OCI-LY7 (cell line): ENCODE data around the gene NCAM1. TPM values are rescaled to one million over a fixed set of nuclear protein-coding genes. Genes with fewer than 3 reads are reported as not detected.

Experiments used
- BruUV-seq: library from RNA; stranded (reverse); fragments of 400-500 nt; replicated peaks from 2 replicates; lab custom pipeline; 2021; lab: Mats Ljungman, UMichigan
- CTCF ChIA-PET: fragments of 300-600 bp; sonication (Branson Sonifier 250); formaldehyde crosslinking; loops from one replicate; lab custom pipeline; 2022; ENCODE audit warnings: antibody characterized with exemption; ENCODE audit not compliant: unreplicated experiment; lab: Charles Lee
- POLR2A ChIA-PET: fragments of 300-600 bp; sonication (Branson Sonifier 250); formaldehyde crosslinking; loops from one replicate; lab custom pipeline; 2022; ENCODE audit warnings: antibody characterized with exemption; lab: Charles Lee
- DNase-seq: peaks from one replicate; pipeline ENCODE4 v3.0.0-alpha.2; 2015; ENCODE audit warnings: low spot score
- H2AFZ ChIP-seq: fragments of 200-600 bp; sonication (generic), shearing (Covaris generic); 2 replicates; pipeline ENCODE4 v1.6.1; 2014; ENCODE audit warnings: mild to moderate bottlenecking, antibody characterized with exemption, low read length, moderate library complexity
- H3K27ac ChIP-seq: fragments of 200-600 bp; sonication (generic); 2 replicates; pipeline ENCODE4 v1.5.1; 2014; ENCODE audit warnings: mixed run types, low read depth, mild to moderate bottlenecking, moderate library complexity, low read length, inconsistent platforms; ENCODE audit not compliant: poor library complexity, severe bottlenecking
- H3K36me3 ChIP-seq: fragments of 200-600 bp; sonication (generic); 2 replicates; pipeline ENCODE4 v1.6.1; 2014; ENCODE audit warnings: mild to moderate bottlenecking, antibody characterized with exemption, low read length, moderate library complexity, mixed read lengths; ENCODE audit not compliant: insufficient read depth
- H3K4me1 ChIP-seq: fragments of 200-600 bp; sonication (generic); 2 replicates; pipeline ENCODE4 v1.5.1; 2014; ENCODE audit warnings: mild to moderate bottlenecking, low read length; ENCODE audit not compliant: insufficient read depth, poor library complexity, severe bottlenecking
- H3K4me2 ChIP-seq: fragments of 200-600 bp; sonication (generic); 2 replicates; pipeline ENCODE4 v1.6.1; 2014; ENCODE audit warnings: mild to moderate bottlenecking, low read length
- H3K4me3 ChIP-seq: fragments of 200-600 bp; sonication (generic); 2 replicates; pipeline ENCODE4 v1.5.1; 2014; ENCODE audit warnings: mild to moderate bottlenecking, low read depth, low read length; ENCODE audit not compliant: poor library complexity, severe bottlenecking
- H3K79me2 ChIP-seq: fragments of 200-600 bp; sonication (generic); 2 replicates; pipeline ENCODE4 v1.6.1; 2016; ENCODE audit warnings: low read depth, mild to moderate bottlenecking, low read length, moderate library complexity, mixed read lengths; ENCODE audit not compliant: insufficient read depth
- H3K9me2 ChIP-seq: fragments of 200-600 bp; sonication (generic); 2 replicates; pipeline ENCODE4 v1.6.1; 2016; ENCODE audit warnings: mild to moderate bottlenecking, low read length, mixed read lengths; ENCODE audit not compliant: insufficient read depth
- H3K9me3 ChIP-seq: fragments of 200-600 bp; sonication (generic); 2 replicates; pipeline ENCODE4 v1.6.1; 2014; ENCODE audit warnings: mild to moderate bottlenecking, mixed run types, low read length, mixed read lengths
- H4K20me1 ChIP-seq: fragments of 200-600 bp; sonication (generic); 2 replicates; pipeline ENCODE4 v1.6.1; 2014; ENCODE audit warnings: mild to moderate bottlenecking, antibody characterized with exemption, low read length, moderate library complexity, mixed read lengths; ENCODE audit not compliant: insufficient read depth
- CTCF ChIP-seq: fragments of 200-600 bp; sonication (generic); conservative IDR thresholded peaks from 2 replicates; pipeline ENCODE4 v1.5.1; 2014; ENCODE audit warnings: mild to moderate bottlenecking, antibody characterized with exemption, low read length, moderate library complexity, mixed read lengths
- EZH2phosphoT487 ChIP-seq: fragments of 200-600 bp; sonication (generic); IDR thresholded peaks from 2 replicates; pipeline ENCODE4 v1.6.1; 2018; ENCODE audit warnings: low read depth, borderline replicate concordance, mild to moderate bottlenecking, mixed run types, antibody characterized with exemption, low read length, moderate library complexity, mixed read lengths
- intact Hi-C: fragments of 100-400 bp; cut with micrococcal nuclease; formaldehyde crosslinking; loops from one replicate; pipeline ENCODE4 v1.10.0; 2022; ENCODE audit not compliant: unreplicated experiment
- total RNA-seq, 2 experiments: library from RNA; depleted of rRNA in 1 of 2; stranded (reverse); fragments of >200 nt in 1 of 2; shearing (Covaris generic) in 1 of 2; gene quantifications; 2 replicates each; pipeline ENCODE4 v1.2.3, GENCODE V29; 2014 to 2022

Gene NCAM1
- total RNA-seq, 2 experiments from 2014 or later: not detected

- no TSS peak for BruUV-seq
Measured at GRCh38 chr11:113251281-113251680, 290.1 kb downstream of the NCAM1 start.

GRCh38 chr11:113253406-113253805 lies 292.2 kb downstream of the NCAM1 start:
- no peaks in the 10 kb centered on the region for H3K9me2 ChIP-seq
- H3K4me1 ChIP-seq: no peaks in the 10 kb centered on the region
- H3K36me3 ChIP-seq: no peaks in the 10 kb centered on the region
- CTCF ChIA-PET: no interaction called here
- POLR2A ChIA-PET: no interaction called here
- H4K20me1 ChIP-seq: no peaks in the 10 kb centered on the region
- no peaks in the 10 kb centered on the region for H3K79me2 ChIP-seq
- BruUV-seq: no TSS peak
- H3K27ac ChIP-seq: no peak overlapping the region
- H3K4me2 ChIP-seq: no peak overlapping the region
- H3K9me3 ChIP-seq: no peaks in the 10 kb centered on the region
- TF ChIP-seq CTCF (no peak), EZH2phosphoT487 (no peak)
- DNase-seq: no peak
- H2AFZ ChIP-seq: no peak overlapping the region
- intact Hi-C loops: no loop called here
- H3K4me3 ChIP-seq: no peak overlapping the region

More at GRCh38 chr11:113251281-113251680, 290.1 kb downstream of the NCAM1 start:
- Histone ChIP-seq H3K4me1 (no peaks in the 10 kb centered on the region), H3K4me3 (no peak overlapping the region), H4K20me1 (no peaks in the 10 kb centered on the region), H3K9me2 (no peaks in the 10 kb centered on the region), H3K36me3 (no peaks in the 10 kb centered on the region), H2AFZ (no peak overlapping the region), H3K4me2 (no peak overlapping the region), H3K9me3 (no peaks in the 10 kb centered on the region), H3K27ac (no peak overlapping the region), H3K79me2 (no peaks in the 10 kb centered on the region)
- intact Hi-C loops: no loop called here
- DNase-seq: no peak
- no peak for TF ChIP-seq EZH2phosphoT487
- no peak for TF ChIP-seq CTCF
- ChIA-PET CTCF (no interaction called here), POLR2A (no interaction called here)

- TF ChIP-seq CTCF (no peak), EZH2phosphoT487 (no peak)
- Histone ChIP-seq H3K27ac (no peak overlapping the region), H3K79me2 (no peaks in the 10 kb centered on the region), H3K9me3 (no peaks in the 10 kb centered on the region), H2AFZ (no peak overlapping the region), H3K4me3 (no peak overlapping the region), H3K36me3 (no peaks in the 10 kb centered on the region), H3K4me1 (no peaks in the 10 kb centered on the region), H3K9me2 (no peaks in the 10 kb centered on the region), H3K4me2 (no peak overlapping the region), H4K20me1 (no peaks in the 10 kb centered on the region)
- POLR2A ChIA-PET: no interaction called here
- intact Hi-C loops: no loop called here
- no TSS peak for BruUV-seq
- CTCF ChIA-PET: no interaction called here
- no peak for DNase-seq
Measured at GRCh38 chr11:113255096-113255495, 293.9 kb downstream of the NCAM1 start.
